Measurements from ENCODE around the gene GABARAP. TPM values are rescaled to one million over a fixed set of nuclear protein-coding genes. Genes with fewer than 3 reads are reported as not detected.

The GABARAP gene
- polyA plus RNA-seq, 1 donor (not counting 4 experiments of a cell fraction or from before 2014, with no cell fraction given), result 271 TPM

DNA sequence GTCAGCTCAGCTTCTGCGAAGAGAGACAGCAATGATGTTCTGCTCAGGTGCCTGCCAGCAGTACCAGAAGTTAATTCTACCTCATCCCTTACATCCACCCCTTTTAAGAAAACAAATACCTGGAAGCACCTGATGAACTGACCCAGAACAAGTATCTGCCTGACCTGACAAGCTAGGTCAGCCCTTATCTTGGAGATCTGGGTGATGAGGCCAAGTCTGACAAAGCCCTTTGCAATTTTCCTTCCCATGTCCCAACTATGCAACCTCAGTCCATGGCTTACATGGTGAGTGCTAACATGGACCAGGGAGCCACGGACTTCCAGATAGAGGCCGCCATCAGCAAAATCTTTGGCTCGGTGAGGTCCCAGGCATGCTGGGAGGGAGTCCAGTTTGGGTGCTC is 18.9 kb downstream of the GABARAP start:
- no peaks in the 10 kb centered on the region for H3K9me1 ChIP-seq (ENCODE audit: control insufficient read depth, extremely low read depth, insufficient read depth, low read length)
- peaks cover 33% of the 10 kb centered on the region for H3K4me1 ChIP-seq (ENCODE audit: control insufficient read depth, extremely low read depth, insufficient read depth, low read length)
- dilution Hi-C loops (cut with MboI; ENCODE audit: extremely low pct_ligation_motif_present, low sequenced_read_pairs), result no loop called here
- H3K4me3 ChIP-seq (ENCODE audit: control insufficient read depth in 2 of 3, extremely low read depth in 1 of 3, insufficient read depth in 2 of 3, low read depth in 1 of 3, low read length in 3 of 3), result no peak overlapping the region
- DNase-seq (ENCODE audit: low read depth, low spot score) (no peak), FAIRE-seq (no peak)
- TF ChIP-seq EZH2 (IDR thresholded peaks at IDR 0.05; ENCODE audit: low read length), result no peak
- TF ChIP-seq, protein P1, sequence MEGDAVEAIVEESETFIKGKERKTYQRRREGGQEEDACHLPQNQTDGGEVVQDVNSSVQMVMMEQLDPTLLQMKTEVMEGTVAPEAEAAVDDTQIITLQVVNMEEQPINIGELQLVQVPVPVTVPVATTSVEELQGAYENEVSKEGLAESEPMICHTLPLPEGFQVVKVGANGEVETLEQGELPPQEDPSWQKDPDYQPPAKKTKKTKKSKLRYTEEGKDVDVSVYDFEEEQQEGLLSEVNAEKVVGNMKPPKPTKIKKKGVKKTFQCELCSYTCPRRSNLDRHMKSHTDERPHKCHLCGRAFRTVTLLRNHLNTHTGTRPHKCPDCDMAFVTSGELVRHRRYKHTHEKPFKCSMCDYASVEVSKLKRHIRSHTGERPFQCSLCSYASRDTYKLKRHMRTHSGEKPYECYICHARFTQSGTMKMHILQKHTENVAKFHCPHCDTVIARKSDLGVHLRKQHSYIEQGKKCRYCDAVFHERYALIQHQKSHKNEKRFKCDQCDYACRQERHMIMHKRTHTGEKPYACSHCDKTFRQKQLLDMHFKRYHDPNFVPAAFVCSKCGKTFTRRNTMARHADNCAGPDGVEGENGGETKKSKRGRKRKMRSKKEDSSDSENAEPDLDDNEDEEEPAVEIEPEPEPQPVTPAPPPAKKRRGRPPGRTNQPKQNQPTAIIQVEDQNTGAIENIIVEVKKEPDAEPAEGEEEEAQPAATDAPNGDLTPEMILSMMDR (optimal IDR thresholded peaks at IDR 0.05 in 1 of 3, IDR thresholded peaks at IDR 0.05 in 1 of 3, conservative IDR thresholded peaks at IDR 0.05 in 1 of 3; ENCODE audit: extremely low read depth in 1 of 3, insufficient read depth in 2 of 3, low read length in 3 of 3), result no peak
- H3K27me3 ChIP-seq (ENCODE audit: control insufficient read depth, extremely low read depth, insufficient read depth, low read length), result no peaks in the 10 kb centered on the region
- H2AFZ ChIP-seq (ENCODE audit: control insufficient read depth, low read length), result no peak overlapping the region
- peaks cover 5% of the 10 kb centered on the region for H4K20me1 ChIP-seq (ENCODE audit: control insufficient read depth, extremely low read depth, insufficient read depth, low read length)
- no peak overlapping the region for H3K9ac ChIP-seq (ENCODE audit: control insufficient read depth, extremely low read depth, insufficient read depth, low read length)
- H3K9me3 ChIP-seq (ENCODE audit: control insufficient read depth, low read depth, low read length), result no peaks in the 10 kb centered on the region
- H3K79me2 ChIP-seq (ENCODE audit: control insufficient read depth, insufficient read depth, low read length), result peaks cover 10% of the 10 kb centered on the region
- no peak overlapping the region for H3K27ac ChIP-seq (ENCODE audit: control insufficient read depth, insufficient read depth, low read length)
- H3K36me3 ChIP-seq (ENCODE audit: control insufficient read depth in 2 of 2, extremely low read depth in 1 of 2, insufficient read depth in 2 of 2, low read length in 2 of 2), result peaks cover 39 to 50% of the 10 kb centered on the region in 2 experiments
- H3K4me2 ChIP-seq (ENCODE audit: control insufficient read depth, extremely low read depth, insufficient read depth, low read depth, low read length), result no peak overlapping the region

DNA sequence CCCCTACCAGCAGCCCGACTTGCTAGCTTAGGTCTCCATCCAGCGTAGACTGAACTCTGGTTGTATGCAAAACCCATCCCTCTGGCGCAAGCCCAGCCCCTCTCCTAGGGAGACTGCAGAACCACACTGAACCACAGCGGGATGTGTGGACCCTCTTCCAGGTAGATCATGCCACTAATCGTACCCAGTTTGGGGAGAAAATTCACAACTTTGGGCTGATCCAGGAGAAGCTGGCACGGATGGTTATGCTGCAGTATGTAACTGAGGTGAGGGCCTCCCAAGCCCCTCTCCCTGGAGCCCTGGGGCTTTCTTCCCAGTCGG is 19.3 kb downstream of the GABARAP start:
- Histone ChIP-seq H3K27me3 (ENCODE audit: control insufficient read depth, extremely low read depth, insufficient read depth, low read length) (no peaks in the 10 kb centered on the region), H3K4me3 (ENCODE audit: control insufficient read depth in 2 of 3, extremely low read depth in 1 of 3, insufficient read depth in 2 of 3, low read depth in 1 of 3, low read length in 3 of 3) (no peak overlapping the region), H3K9me1 (ENCODE audit: control insufficient read depth, extremely low read depth, insufficient read depth, low read length) (no peaks in the 10 kb centered on the region), H3K27ac (ENCODE audit: control insufficient read depth, insufficient read depth, low read length) (no peak overlapping the region), H3K4me2 (ENCODE audit: control insufficient read depth, extremely low read depth, insufficient read depth, low read depth, low read length) (no peak overlapping the region), H3K4me1 (ENCODE audit: control insufficient read depth, extremely low read depth, insufficient read depth, low read length) (peaks cover 29% of the 10 kb centered on the region), H2AFZ (ENCODE audit: control insufficient read depth, low read length) (no peak overlapping the region), H3K9me3 (ENCODE audit: control insufficient read depth, low read depth, low read length) (no peaks in the 10 kb centered on the region), H3K36me3 (ENCODE audit: control insufficient read depth in 2 of 2, extremely low read depth in 1 of 2, insufficient read depth in 2 of 2, low read length in 2 of 2) (peaks cover 39 to 50% of the 10 kb centered on the region in 2 experiments), H3K9ac (ENCODE audit: control insufficient read depth, extremely low read depth, insufficient read depth, low read length) (no peak overlapping the region), H3K79me2 (ENCODE audit: control insufficient read depth, insufficient read depth, low read length) (peaks cover 10% of the 10 kb centered on the region), H4K20me1 (ENCODE audit: control insufficient read depth, extremely low read depth, insufficient read depth, low read length) (peaks cover 5% of the 10 kb centered on the region)
- FAIRE-seq (no peak), DNase-seq (ENCODE audit: low read depth, low spot score) (no peak)
- dilution Hi-C loops (cut with MboI; ENCODE audit: extremely low pct_ligation_motif_present, low sequenced_read_pairs), result no loop called here
- TF ChIP-seq EZH2 (IDR thresholded peaks at IDR 0.05; ENCODE audit: low read length), result no peak
